Spleen (tissue), 11 donors: Measurements from ENCODE around the gene SMCP. TPM values are rescaled to one million over a fixed set of nuclear protein-coding genes. Genes with fewer than 3 reads are reported as not detected.

ENCODE experiments used
- DNase-seq: peaks from one replicate; pipeline ENCODE4 v3.0.0-alpha.2; 2020
- H3K27ac ChIP-seq, 8 donors: fragments of 200-600 bp; sonication (generic) in 7 of 8; 1 replicate in 4 of 8; 2 replicates in 4 of 8; pipeline versions ENCODE4 v1.5.0 to v1.8.0; 2016 to 2021; ENCODE audit warnings: inconsistent platforms in 4 of 8, mild to moderate bottlenecking in 4 of 8, moderate library complexity in 1 of 8
- H3K27me3 ChIP-seq, 7 donors: fragments of 200-600 bp; sonication (generic) in 6 of 7; replicated peaks in 1 of 7; 1 replicate in 4 of 7; 2 replicates in 3 of 7; pipeline versions ENCODE4 v1.5.0 to v1.8.0; 2016 to 2021; ENCODE audit warnings: inconsistent platforms in 3 of 7, mild to moderate bottlenecking in 1 of 7
- H3K36me3 ChIP-seq, 6 donors: fragments of 200-600 bp; sonication (generic) in 5 of 6; 1 replicate in 4 of 6; 2 replicates in 2 of 6; pipeline versions ENCODE4 v1.5.0 to v1.8.0; 2016 to 2021; ENCODE audit warnings: inconsistent platforms in 2 of 6
- H3K4me1 ChIP-seq, 6 donors: fragments of 200-600 bp; sonication (generic) in 5 of 6; 1 replicate in 3 of 6; 2 replicates in 3 of 6; pipeline versions ENCODE4 v1.5.0 to v1.8.0; 2016 to 2021; ENCODE audit warnings: inconsistent platforms in 3 of 6
- H3K4me3 ChIP-seq, 8 donors: fragments of 200-600 bp; sonication (generic) in 7 of 8; 1 replicate in 4 of 8; 2 replicates in 4 of 8; pipeline versions ENCODE4 v1.5.0 to v1.8.0; 2016 to 2021; ENCODE audit warnings: inconsistent platforms in 4 of 8, mild to moderate bottlenecking in 4 of 8, moderate library complexity in 2 of 8
- H3K9me3 ChIP-seq, 8 donors: fragments of 200-600 bp; sonication (generic) in 7 of 8; 1 replicate in 4 of 8; 2 replicates in 4 of 8; pipeline versions ENCODE4 v1.5.0 to v1.8.0; 2016 to 2021; ENCODE audit warnings: inconsistent platforms in 4 of 8
- POLR2A ChIP-seq, 3 donors: fragments of 450-650 bp; IDR thresholded peaks; one replicate each; pipeline ENCODE4 v1.5.1; 2017; ENCODE audit warnings: antibody characterized with exemption in 3 of 3, mild to moderate bottlenecking in 1 of 3
- POLR2AphosphoS5 ChIP-seq, 3 donors: sonication (generic); formaldehyde crosslinking; IDR thresholded peaks; one replicate each; pipeline ENCODE4 v1.5.1; 2017; ENCODE audit warnings: antibody characterized with exemption in 3 of 3
- WGBS, 5 donors: extraction: QIAGEN DNeasy Blood & Tissue Kit in 3 of 5; methylation state at CpG; one replicate each; pipeline versions ENCODE4 v1.1.5 to v1.1.7; 2013 to 2018; 5-methylcytosine and 5-hydroxymethylcytosine counted together
- intact Hi-C: fragments of 100-400 bp; cut with DNase I; formaldehyde crosslinking; loops from one replicate; pipeline ENCODE4 v1.15.0; 2023; ENCODE audit warnings: low total_unique reads
- polyA plus RNA-seq, 3 donors: library from polyadenylated mRNA; stranded (reverse); fragments of 200-250 nt; gene quantifications; one replicate each; pipeline ENCODE4 v1.2.1, GENCODE V29; 2013
- total RNA-seq, 7 donors: library from RNA; depleted of rRNA in 3 of 7; stranded (reverse); fragments of >200 nt in 3 of 7; fragmentation: NEBNext Ultra II Directional in 4 of 7; extraction: Animal tissue kit (Norgen Biotek cat#: 25700) in 4 of 7; gene quantifications; one replicate each; pipeline versions ENCODE4 v1.1.0 to v1.2.1, GENCODE V29; 2016 to 2021
- TF ChIP-seq, protein P1 (sequence below), 11 experiments: fragments of 200-600 bp in 7 of 11; fragments of 450-650 bp in 4 of 11; sonication (generic) in 4 of 11; IDR thresholded peaks in 8 of 11; conservative IDR thresholded peaks in 3 of 11; 1 replicate in 7 of 11; 2 replicates in 4 of 11; pipeline versions ENCODE4 v1.4.0 to v1.8.0; 2016 to 2021; ENCODE audit warnings: antibody characterized with exemption in 11 of 11, inconsistent platforms in 4 of 11, mild to moderate bottlenecking in 1 of 11
- donor health status: healthy with polysubstance abuse.
- donor health status: DM: no; HTN: no; CAD: no; lungs with moderate emphysema.
- donor health status: DM: no; HTN: no; CAD: no.
- donor health status: Bipolar disorder and iron deficiency.
- donor health status: healthy.
- donor health status: DM: no; HTN: no; CAD: no.
- donor health status: DM: yes; HTN: yes; CAD: no.

Gene SMCP
- total and polyA plus RNA-seq, 10 donors = not detected

DNA sequence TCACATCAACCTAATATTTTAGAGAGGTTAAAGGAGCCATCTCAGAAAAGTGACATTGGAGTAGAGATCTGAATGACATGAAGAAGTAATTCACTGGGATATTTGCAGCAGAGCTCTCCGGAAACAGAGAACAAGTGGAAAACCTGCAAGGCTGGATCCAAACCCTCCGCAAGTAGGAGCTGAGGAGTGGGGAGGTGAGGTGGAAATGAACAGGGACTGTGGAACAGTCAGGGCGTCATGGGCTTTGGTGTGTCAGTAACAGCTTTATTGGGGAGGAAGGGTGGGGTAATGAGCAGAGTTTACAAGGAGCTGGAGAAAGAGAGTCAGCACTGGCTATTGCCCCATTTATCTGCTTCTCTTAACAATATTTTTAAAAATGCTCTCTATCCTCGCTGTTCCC is 20.9 kb downstream of the SMCP start:
- Histone ChIP-seq H3K27me3 (peaks cover 0 to 31% (median 4%) of the 10 kb centered on the region in 7 donors), H3K9me3 (no peaks in the 10 kb centered on the region), H3K4me3 (no peak overlapping the region), H3K27ac (no peak overlapping the region), H3K36me3 (no peaks in the 10 kb centered on the region), H3K4me1 (no peaks in the 10 kb centered on the region)
- intact Hi-C loops = no loop called here
- no peak for DNase-seq
- 79 to 88% (median 81%) methylated on average over 4 of the region's 4 CpGs for WGBS, 5 donors
- TF ChIP-seq POLR2AphosphoS5 (IDR thresholded peaks at IDR 0.05) = no peak
- TF ChIP-seq, protein P1, sequence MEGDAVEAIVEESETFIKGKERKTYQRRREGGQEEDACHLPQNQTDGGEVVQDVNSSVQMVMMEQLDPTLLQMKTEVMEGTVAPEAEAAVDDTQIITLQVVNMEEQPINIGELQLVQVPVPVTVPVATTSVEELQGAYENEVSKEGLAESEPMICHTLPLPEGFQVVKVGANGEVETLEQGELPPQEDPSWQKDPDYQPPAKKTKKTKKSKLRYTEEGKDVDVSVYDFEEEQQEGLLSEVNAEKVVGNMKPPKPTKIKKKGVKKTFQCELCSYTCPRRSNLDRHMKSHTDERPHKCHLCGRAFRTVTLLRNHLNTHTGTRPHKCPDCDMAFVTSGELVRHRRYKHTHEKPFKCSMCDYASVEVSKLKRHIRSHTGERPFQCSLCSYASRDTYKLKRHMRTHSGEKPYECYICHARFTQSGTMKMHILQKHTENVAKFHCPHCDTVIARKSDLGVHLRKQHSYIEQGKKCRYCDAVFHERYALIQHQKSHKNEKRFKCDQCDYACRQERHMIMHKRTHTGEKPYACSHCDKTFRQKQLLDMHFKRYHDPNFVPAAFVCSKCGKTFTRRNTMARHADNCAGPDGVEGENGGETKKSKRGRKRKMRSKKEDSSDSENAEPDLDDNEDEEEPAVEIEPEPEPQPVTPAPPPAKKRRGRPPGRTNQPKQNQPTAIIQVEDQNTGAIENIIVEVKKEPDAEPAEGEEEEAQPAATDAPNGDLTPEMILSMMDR (IDR thresholded peaks at IDR 0.05 in 8 of 11, conservative IDR thresholded peaks at IDR 0.05 in 3 of 11) = no peak
- no peak for TF ChIP-seq POLR2A (IDR thresholded peaks at IDR 0.05)

- WGBS, 5 donors = 70 to 76% (median 73%) methylated on average over 2 of the region's 2 CpGs
- Histone ChIP-seq H3K27ac (no peak overlapping the region), H3K9me3 (no peaks in the 10 kb centered on the region), H3K27me3 (peaks cover 0 to 35% (median 3%) of the 10 kb centered on the region in 7 donors), H3K36me3 (no peaks in the 10 kb centered on the region), H3K4me1 (no peaks in the 10 kb centered on the region), H3K4me3 (no peak overlapping the region)
- intact Hi-C loops = no loop called here
- no peak for DNase-seq
- TF ChIP-seq, protein P1 (IDR thresholded peaks at IDR 0.05 in 8 of 11, conservative IDR thresholded peaks at IDR 0.05 in 3 of 11) = no peak
Measured at GRCh38 chr1:152899883-152900282, 21.8 kb downstream of the SMCP start.

DNA sequence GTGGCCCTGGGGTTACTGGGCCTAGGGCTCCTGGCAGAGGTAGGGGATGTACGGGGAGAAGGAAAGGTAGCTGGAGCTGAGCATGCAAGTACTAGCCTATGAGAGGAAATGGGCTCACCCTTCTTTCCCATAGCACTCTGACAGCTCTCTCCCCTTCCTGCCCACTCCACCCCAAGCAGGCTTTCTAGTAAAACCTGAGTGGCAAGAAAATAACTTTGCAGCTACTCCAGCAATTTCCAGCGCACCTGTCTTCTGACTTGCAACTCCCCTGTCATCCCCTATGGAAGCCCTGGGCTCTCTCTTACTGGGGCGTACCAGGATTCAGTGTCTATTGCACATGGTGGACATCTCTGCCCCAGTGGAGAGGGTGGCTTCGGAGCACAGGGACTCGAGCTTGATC is 23.5 kb downstream of the SMCP start:
- no peaks in the 10 kb centered on the region for H3K9me3 ChIP-seq
- H3K27ac ChIP-seq = no peak overlapping the region
- intact Hi-C loops = no loop called here
- peaks cover 0 to 37% (median under 1%) of the 10 kb centered on the region in 7 donors for H3K27me3 ChIP-seq
- no peak overlapping the region for H3K4me3 ChIP-seq
- no peaks in the 10 kb centered on the region for H3K36me3 ChIP-seq
- H3K4me1 ChIP-seq = no peaks in the 10 kb centered on the region
- DNase-seq = no peak
- TF ChIP-seq, protein P1 (IDR thresholded peaks at IDR 0.05 in 8 of 11, conservative IDR thresholded peaks at IDR 0.05 in 3 of 11) = no peak
- TF ChIP-seq POLR2AphosphoS5 (IDR thresholded peaks at IDR 0.05) (no peak), POLR2A (IDR thresholded peaks at IDR 0.05) (no peak)
- WGBS, 5 donors = 68 to 84% (median 79%) methylated on average over 5 of the region's 5 CpGs

- no peak for DNase-seq
- H3K4me1 ChIP-seq = no peaks in the 10 kb centered on the region
- no peaks in the 10 kb centered on the region for H3K9me3 ChIP-seq
- TF ChIP-seq POLR2A (IDR thresholded peaks at IDR 0.05) (no peak), POLR2AphosphoS5 (IDR thresholded peaks at IDR 0.05) (no peak)
- TF ChIP-seq, protein P1 (IDR thresholded peaks at IDR 0.05 in 8 of 11, conservative IDR thresholded peaks at IDR 0.05 in 3 of 11) = no peak
- intact Hi-C loops = no loop called here
- H3K36me3 ChIP-seq = no peaks in the 10 kb centered on the region
- WGBS, 5 donors = 64 to 73% (median 67%) methylated on average over 4 of the region's 4 CpGs
- H3K27ac ChIP-seq = no peak overlapping the region
- no peak overlapping the region for H3K4me3 ChIP-seq
- H3K27me3 ChIP-seq = peaks cover 0 to 45% (median 0%) of the 10 kb centered on the region in 7 donors
Measured at GRCh38 chr1:152902636-152903035, 24.5 kb downstream of the SMCP start.
